Kidney (tissue), 14 donors: ENCODE data around the gene SERINC2. TPM values are rescaled to one million over a fixed set of nuclear protein-coding genes. Genes with fewer than 3 reads are reported as not detected.

Source experiments
- DNase-seq, 5 donors: peaks; one replicate each; pipeline ENCODE4 v3.0.0-alpha.2; 2013 to 2020
- FAIRE-seq: peaks from 2 replicates; lab custom pipeline; 2012; peaks lifted over from hg19 to GRCh38; lab: Jason Lieb, UNC
- H3K27ac ChIP-seq, 2 donors: one replicate each; pipeline ENCODE4 v1.7.0; 2013; ENCODE audit warnings: low read depth in 2 of 2, low read length in 2 of 2, inconsistent platforms in 1 of 2
- H3K27me3 ChIP-seq: one replicate; pipeline ENCODE4 v1.7.1; 2013; ENCODE audit warnings: low read length, inconsistent platforms; ENCODE audit not compliant: control insufficient read depth, insufficient read depth
- H3K36me3 ChIP-seq, 3 donors: one replicate each; pipeline versions ENCODE4 v1.7.0 to v1.7.1; 2013; ENCODE audit warnings: low read length in 3 of 3, control low read depth in 1 of 3, inconsistent platforms in 1 of 3; ENCODE audit not compliant: insufficient read depth in 3 of 3, control insufficient read depth in 2 of 3
- H3K4me1 ChIP-seq, 3 donors: one replicate each; pipeline versions ENCODE4 v1.7.0 to v1.7.1; 2013; ENCODE audit warnings: low read length in 3 of 3, inconsistent platforms in 1 of 3, low read depth in 1 of 3; ENCODE audit not compliant: control insufficient read depth in 2 of 3, insufficient read depth in 2 of 3
- H3K4me3 ChIP-seq, 3 donors: one replicate each; pipeline versions ENCODE4 v1.7.0 to v1.8.1; 2013; ENCODE audit warnings: low read length in 3 of 3, control low read depth in 1 of 3, inconsistent platforms in 1 of 3
- H3K9ac ChIP-seq, 3 donors: one replicate each; pipeline versions ENCODE4 v1.7.0 to v1.7.1; 2013; ENCODE audit warnings: low read length in 3 of 3, control low read depth in 1 of 3, inconsistent platforms in 1 of 3
- H3K9me3 ChIP-seq, 3 donors: one replicate each; pipeline versions ENCODE4 v1.7.0 to v1.7.1; 2013; ENCODE audit warnings: low read length in 3 of 3, control low read depth in 1 of 3, inconsistent platforms in 1 of 3; ENCODE audit not compliant: control insufficient read depth in 2 of 3, insufficient read depth in 1 of 3
- intact Hi-C: fragments of 100-400 bp; cut with DNase I; formaldehyde crosslinking; loops from one replicate; pipeline ENCODE4 v1.11.1; 2022
- polyA plus RNA-seq: library from polyadenylated mRNA; stranded (reverse); fragments of 350-450 nt; fragmentation: Illumina TruSeq; extraction: RNeasy Lipid Tissue Mini Kit (QIAGEN cat#74804); gene quantifications from one replicate; pipeline ENCODE4 v1.2.3, GENCODE V29; 2014; ENCODE audit warnings: low read depth, low replicate concordance; ENCODE audit not compliant: insufficient read depth
- total RNA-seq: library from RNA; stranded (reverse); fragmentation: NEBNext Ultra II Directional; extraction: Animal tissue kit (Norgen Biotek cat#: 25700); gene quantifications from one replicate; pipeline ENCODE4 v1.2.1, GENCODE V29; 2021
- TF ChIP-seq, protein P1 (sequence below): IDR thresholded peaks from 3 replicates; pipeline ENCODE4 v1.5.1; 2012; ENCODE audit warnings: mild to moderate bottlenecking, moderate library complexity, borderline replicate concordance; ENCODE audit not compliant: insufficient read depth; ENCODE audit errors: extremely low read depth
- donor health status: control.
- donor health status: control.
- donor health status: control.
- donor health status: control.
- donor health status: control.
- donor health status: DM: yes; HTN: yes; CAD: no.
- donor health status: Normal renal cell carcinoma (clear cell type).

Gene SERINC2
- total and polyA plus RNA-seq, 2 donors from 2014 or later = 99.2 to 126 TPM

DNA sequence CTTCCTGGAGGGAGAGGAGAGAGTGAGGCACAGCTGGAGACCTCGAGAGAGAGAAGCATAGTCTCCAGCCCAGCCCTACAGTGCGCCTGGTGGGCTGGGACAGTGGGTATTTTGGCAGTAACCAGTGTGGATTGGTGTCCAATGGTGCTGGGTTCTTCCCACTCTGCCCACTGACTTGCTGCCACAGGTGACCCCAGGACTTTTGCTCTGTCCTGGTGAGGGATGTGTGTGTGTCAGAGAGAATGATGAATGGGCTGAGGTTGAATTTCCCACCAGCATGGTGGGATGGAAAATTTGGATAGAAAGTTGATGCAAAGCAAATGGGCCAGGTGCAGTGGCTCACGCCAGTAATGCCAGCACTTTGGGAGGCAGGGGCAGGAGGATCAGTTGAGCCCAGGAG is 26.3 kb downstream of the SERINC2 start:
- H3K9ac ChIP-seq = no peak overlapping the region
- no peak for FAIRE-seq
- H3K27ac ChIP-seq = no peak overlapping the region
- H3K9me3 ChIP-seq = peaks cover 0 to 9% (median 0%) of the 10 kb centered on the region in 3 donors
- no peaks in the 10 kb centered on the region for H3K4me1 ChIP-seq
- H3K36me3 ChIP-seq = no peaks in the 10 kb centered on the region
- TF ChIP-seq, protein P1, sequence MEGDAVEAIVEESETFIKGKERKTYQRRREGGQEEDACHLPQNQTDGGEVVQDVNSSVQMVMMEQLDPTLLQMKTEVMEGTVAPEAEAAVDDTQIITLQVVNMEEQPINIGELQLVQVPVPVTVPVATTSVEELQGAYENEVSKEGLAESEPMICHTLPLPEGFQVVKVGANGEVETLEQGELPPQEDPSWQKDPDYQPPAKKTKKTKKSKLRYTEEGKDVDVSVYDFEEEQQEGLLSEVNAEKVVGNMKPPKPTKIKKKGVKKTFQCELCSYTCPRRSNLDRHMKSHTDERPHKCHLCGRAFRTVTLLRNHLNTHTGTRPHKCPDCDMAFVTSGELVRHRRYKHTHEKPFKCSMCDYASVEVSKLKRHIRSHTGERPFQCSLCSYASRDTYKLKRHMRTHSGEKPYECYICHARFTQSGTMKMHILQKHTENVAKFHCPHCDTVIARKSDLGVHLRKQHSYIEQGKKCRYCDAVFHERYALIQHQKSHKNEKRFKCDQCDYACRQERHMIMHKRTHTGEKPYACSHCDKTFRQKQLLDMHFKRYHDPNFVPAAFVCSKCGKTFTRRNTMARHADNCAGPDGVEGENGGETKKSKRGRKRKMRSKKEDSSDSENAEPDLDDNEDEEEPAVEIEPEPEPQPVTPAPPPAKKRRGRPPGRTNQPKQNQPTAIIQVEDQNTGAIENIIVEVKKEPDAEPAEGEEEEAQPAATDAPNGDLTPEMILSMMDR = no peak
- intact Hi-C loops = no loop called here
- no peak for DNase-seq
- no peaks in the 10 kb centered on the region for H3K27me3 ChIP-seq
- no peak overlapping the region for H3K4me3 ChIP-seq

DNA sequence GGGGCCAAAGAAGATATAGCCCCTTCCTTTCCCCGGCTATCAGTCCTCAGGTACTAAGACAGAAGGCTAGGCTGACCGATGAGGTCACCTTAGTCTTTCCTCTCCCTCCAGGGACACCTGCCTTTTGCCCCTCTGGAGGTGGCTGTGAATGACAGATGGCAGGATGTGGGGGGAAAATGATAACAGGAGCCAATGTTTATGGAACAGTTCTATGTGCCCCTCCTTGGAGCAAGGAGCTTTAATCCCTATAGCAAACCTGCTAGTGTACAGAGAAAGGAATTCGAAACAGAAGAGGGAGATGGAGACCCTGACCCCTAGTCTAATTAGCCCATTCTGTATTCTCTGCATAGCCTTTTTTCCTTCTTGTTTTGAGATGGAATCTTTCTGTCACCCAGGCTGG is 28.1 kb downstream of the SERINC2 start:
- FAIRE-seq = no peak
- intact Hi-C loops = no loop called here

DNA sequence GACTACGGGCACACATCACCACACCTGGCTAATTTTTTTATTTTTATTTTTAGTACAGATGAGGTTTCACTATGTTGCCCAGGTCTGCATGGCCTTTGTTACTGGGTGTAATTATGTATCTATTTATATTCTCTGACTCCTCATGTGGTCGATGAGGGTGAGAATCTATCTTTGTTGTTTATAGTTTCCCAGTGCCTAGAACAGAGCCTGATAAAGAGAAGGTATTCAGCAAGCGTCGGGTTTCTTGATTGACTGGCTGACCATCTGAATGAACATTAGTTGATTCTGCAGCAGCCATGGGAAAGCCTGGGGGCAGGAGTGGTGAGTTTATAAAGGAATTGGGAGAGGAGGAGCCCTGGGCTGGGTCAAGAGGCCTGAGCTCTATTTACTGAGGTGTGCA is 28.5 kb downstream of the SERINC2 start:
- no peak for DNase-seq
- Histone ChIP-seq H3K4me1 (peaks cover 0 to 2% (median 0%) of the 10 kb centered on the region in 3 donors), H3K36me3 (no peaks in the 10 kb centered on the region), H3K9ac (no peak overlapping the region), H3K4me3 (no peak overlapping the region), H3K27me3 (no peaks in the 10 kb centered on the region), H3K27ac (no peak overlapping the region), H3K9me3 (peaks cover 0 to 9% (median 0%) of the 10 kb centered on the region in 3 donors)
- intact Hi-C loops = no loop called here
- TF ChIP-seq, protein P1 = no peak
- FAIRE-seq = no peak

More for the DNA sequence above, 28.1 kb downstream of the SERINC2 start:
- Histone ChIP-seq H3K36me3 (no peaks in the 10 kb centered on the region), H3K4me1 (peaks cover 0 to 2% (median 0%) of the 10 kb centered on the region in 3 donors), H3K27ac (no peak overlapping the region), H3K27me3 (no peaks in the 10 kb centered on the region), H3K9ac (no peak overlapping the region), H3K4me3 (no peak overlapping the region), H3K9me3 (peaks cover 0 to 9% (median 0%) of the 10 kb centered on the region in 3 donors)
- DNase-seq = no peak
- TF ChIP-seq, protein P1 = no peak

DNA sequence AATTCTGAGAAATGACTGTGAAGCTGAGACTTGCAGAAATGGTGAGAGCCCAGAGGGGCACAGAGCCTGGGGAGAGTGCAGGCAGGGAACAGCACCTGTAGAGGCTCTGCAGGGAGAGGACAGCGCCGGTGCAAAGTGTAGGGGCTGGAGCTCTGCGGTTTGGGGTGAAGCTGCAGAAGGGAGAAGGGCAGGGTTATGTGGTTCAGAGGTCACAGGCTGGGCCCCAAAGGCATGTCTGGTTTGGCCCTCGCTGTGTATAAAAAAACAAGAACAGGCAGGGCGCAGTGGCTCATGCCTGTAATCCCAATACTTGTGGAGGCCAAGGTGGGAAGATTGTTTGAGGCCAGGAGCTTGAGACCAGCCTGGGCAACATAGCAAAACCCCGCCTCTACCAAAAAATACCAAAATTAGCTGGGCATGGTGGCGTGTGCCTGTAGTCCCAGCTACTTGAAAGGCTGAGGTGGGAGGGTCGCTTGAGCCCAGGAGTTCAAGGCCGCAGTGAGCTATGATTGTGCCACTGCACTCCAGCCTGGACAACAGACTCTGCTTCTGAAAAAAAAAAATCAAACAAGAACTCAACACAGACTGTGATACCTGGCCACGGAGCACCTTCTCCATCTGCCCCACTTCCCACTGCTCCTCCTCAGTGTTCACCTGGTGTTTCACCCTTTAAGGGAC is 29.1 kb downstream of the SERINC2 start:
- H3K27ac ChIP-seq = no peak overlapping the region
- H3K4me3 ChIP-seq = no peak overlapping the region
- TF ChIP-seq, protein P1 = no peak
- H3K36me3 ChIP-seq = no peaks in the 10 kb centered on the region
- no peak overlapping the region for H3K9ac ChIP-seq
- peaks cover 0 to 2% (median 0%) of the 10 kb centered on the region in 3 donors for H3K4me1 ChIP-seq
- DNase-seq = no peak
- no peaks in the 10 kb centered on the region for H3K27me3 ChIP-seq
- no peak for FAIRE-seq
- intact Hi-C loops = no loop called here
- H3K9me3 ChIP-seq = peaks cover 0 to 9% (median 0%) of the 10 kb centered on the region in 3 donors
